Type B pancreatic cell (in vitro differentiated cells): ENCODE data around the gene RARRES2. TPM values are rescaled to one million over a fixed set of nuclear protein-coding genes. Genes with fewer than 3 reads are reported as not detected.

ENCODE experiments used
- DNase-seq: peaks from one replicate; pipeline ENCODE4 v3.0.0; 2021; ENCODE audit warnings: mixed read lengths; ENCODE audit not compliant: unreplicated experiment; ENCODE audit errors: extremely low spot score
- H3K27ac Mint-ChIP-seq: 2 replicates; pipeline ENCODE4 v1.8.0; 2021; ENCODE audit warnings: mild to moderate bottlenecking, mixed read lengths
- H3K27me3 Mint-ChIP-seq: 2 replicates; pipeline ENCODE4 v1.8.0; 2021; ENCODE audit warnings: mixed read lengths
- H3K36me3 Mint-ChIP-seq: 2 replicates; pipeline ENCODE4 v1.8.0; 2021; ENCODE audit warnings: mixed read lengths
- H3K4me1 Mint-ChIP-seq: one replicate; pipeline ENCODE4 v1.8.0; 2021; ENCODE audit warnings: mixed read lengths; ENCODE audit not compliant: unreplicated experiment
- H3K4me3 Mint-ChIP-seq: 2 replicates; pipeline ENCODE4 v1.8.0; 2021; ENCODE audit warnings: mild to moderate bottlenecking, mixed read lengths
- H3K9me3 Mint-ChIP-seq: 2 replicates; pipeline ENCODE4 v1.8.0; 2021; ENCODE audit warnings: mixed read lengths
- total RNA-seq: library from RNA; stranded (reverse); gene quantifications from 2 replicates; pipeline ENCODE4 v1.2.1, GENCODE V29; 2021; ENCODE audit warnings: low replicate concordance
- TF ChIP-seq, protein P1 (sequence below): fragments of 200-600 bp; sonication (generic); conservative IDR thresholded peaks from 2 replicates; pipeline ENCODE4 v1.5.0; 2021; ENCODE audit warnings: antibody characterized with exemption, mild to moderate bottlenecking

Gene RARRES2
- total RNA-seq, 1 donor from 2014 or later: 109 TPM

DNA sequence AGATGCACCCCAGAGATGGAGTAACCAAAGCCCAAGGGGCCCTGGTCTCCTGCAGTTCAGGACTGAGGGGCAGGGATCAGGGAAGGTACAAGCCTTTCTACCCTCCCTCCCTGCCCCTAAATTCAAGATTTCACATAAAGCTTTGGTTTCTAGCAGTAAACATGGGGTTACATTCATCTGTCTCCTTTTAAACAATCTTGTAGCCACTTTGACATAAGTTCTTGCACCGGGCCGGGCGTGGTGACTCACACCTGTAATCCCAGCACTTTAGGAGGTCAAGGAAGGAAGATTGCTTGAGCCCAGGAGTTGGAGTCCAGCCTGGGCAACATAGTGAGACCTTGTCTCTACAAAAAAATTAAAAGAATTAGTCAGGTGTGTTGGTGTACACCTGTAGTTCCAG is 14.1 kb downstream of the RARRES2 start:
- Mint-ChIP-seq H3K4me1 (peaks cover 20% of the 10 kb centered on the region), H3K36me3 (peaks cover 12% of the 10 kb centered on the region)
- TF ChIP-seq, protein P1, sequence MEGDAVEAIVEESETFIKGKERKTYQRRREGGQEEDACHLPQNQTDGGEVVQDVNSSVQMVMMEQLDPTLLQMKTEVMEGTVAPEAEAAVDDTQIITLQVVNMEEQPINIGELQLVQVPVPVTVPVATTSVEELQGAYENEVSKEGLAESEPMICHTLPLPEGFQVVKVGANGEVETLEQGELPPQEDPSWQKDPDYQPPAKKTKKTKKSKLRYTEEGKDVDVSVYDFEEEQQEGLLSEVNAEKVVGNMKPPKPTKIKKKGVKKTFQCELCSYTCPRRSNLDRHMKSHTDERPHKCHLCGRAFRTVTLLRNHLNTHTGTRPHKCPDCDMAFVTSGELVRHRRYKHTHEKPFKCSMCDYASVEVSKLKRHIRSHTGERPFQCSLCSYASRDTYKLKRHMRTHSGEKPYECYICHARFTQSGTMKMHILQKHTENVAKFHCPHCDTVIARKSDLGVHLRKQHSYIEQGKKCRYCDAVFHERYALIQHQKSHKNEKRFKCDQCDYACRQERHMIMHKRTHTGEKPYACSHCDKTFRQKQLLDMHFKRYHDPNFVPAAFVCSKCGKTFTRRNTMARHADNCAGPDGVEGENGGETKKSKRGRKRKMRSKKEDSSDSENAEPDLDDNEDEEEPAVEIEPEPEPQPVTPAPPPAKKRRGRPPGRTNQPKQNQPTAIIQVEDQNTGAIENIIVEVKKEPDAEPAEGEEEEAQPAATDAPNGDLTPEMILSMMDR: no peak

DNA sequence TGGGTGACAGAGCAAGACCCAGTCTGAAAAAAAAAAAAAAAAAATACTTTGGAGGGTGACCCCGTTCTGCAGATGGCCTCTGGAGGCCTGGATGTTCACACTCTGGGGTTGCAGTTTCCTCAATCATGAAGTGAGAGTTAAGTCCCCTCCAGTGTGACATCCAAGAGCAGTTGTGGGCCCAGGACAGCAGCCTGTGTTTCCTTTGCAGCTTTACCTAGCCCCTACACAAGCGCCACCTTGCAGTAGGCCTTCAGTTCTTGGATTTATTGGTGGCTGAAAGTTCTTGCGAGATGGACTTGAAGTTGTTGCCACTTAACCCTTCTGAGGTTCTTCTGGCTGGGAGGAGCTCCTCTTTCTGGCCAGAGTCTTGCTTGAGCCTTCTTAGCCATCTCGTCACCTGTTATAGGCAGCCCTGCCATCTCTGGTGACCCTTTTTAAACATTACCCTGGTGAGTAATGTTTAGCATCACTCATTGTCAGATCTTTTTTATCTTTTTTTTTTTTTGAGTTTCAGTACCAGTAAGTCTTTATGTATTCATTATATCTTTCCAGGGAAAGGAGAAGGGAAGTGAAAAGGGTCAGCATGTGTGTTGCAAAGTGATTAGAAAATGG is 14.7 kb downstream of the RARRES2 start:
- TF ChIP-seq, protein P1: no peak
- Mint-ChIP-seq H3K36me3 (peaks cover 12% of the 10 kb centered on the region), H3K27ac (no peak overlapping the region), H3K4me3 (no peak overlapping the region), H3K9me3 (no peaks in the 10 kb centered on the region), H3K4me1 (peaks cover 20% of the 10 kb centered on the region), H3K27me3 (no peaks in the 10 kb centered on the region)
- no peak for DNase-seq

More for the DNA sequence above, 14.1 kb downstream of the RARRES2 start:
- Mint-ChIP-seq H3K27ac (no peak overlapping the region), H3K27me3 (no peaks in the 10 kb centered on the region), H3K9me3 (no peaks in the 10 kb centered on the region), H3K4me3 (no peak overlapping the region)
- no peak for DNase-seq

DNA sequence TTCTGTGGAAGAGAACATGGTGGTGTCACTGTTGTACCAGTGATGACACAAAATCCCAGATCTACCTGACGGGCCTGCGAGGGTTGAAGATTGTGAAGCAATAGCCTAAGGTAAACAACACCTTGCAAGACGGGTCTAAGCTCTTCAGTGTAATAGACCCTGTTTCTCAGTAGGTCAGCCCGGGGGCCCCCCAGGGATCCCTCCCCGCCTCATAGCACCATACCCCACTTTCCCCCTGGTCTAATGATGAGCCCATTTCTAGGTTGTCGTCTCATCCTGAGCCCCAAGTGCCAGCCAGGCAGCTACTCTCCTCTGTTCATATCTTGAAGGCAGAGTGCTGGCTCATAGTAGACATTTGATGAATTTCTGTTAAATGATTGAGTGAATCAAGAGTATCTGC is 15.5 kb downstream of the RARRES2 start:
- TF ChIP-seq, protein P1: no peak
- H3K27me3 Mint-ChIP-seq: no peaks in the 10 kb centered on the region
- no peak for DNase-seq
- H3K36me3 Mint-ChIP-seq: peaks cover 15% of the 10 kb centered on the region
- no peaks in the 10 kb centered on the region for H3K9me3 Mint-ChIP-seq
- no peak overlapping the region for H3K4me3 Mint-ChIP-seq
- peaks cover 24% of the 10 kb centered on the region for H3K4me1 Mint-ChIP-seq
- H3K27ac Mint-ChIP-seq: no peak overlapping the region

DNA sequence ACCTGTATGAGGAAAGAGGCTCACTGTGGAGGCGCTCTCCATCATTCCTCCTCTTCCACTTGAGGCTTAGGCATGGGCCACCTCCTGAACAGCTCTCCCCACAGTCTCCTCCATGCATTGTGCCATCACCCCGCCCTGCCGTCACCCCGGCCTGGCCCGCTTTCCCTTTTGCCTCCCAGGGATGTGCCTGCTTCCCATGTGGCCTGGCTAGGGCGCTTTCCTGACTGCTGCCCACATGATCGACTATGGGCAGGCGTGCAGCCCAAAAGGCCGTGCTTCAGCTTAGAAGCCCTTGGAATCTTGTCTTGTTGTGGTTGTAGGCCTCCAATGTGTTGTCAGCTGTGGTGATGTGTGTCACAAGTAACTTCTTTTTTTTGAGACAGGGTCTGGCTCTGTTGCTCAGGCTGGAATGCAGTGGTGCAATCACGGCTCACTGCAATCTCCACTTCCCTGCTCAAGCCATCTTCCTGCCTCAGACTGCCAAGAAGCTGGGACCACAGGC is 16.3 kb downstream of the RARRES2 start:
- Mint-ChIP-seq H3K4me1 (peaks cover 25% of the 10 kb centered on the region), H3K27me3 (no peaks in the 10 kb centered on the region), H3K4me3 (peak overlapping the region; percentile 97), H3K36me3 (peaks cover 16% of the 10 kb centered on the region), H3K27ac (peak overlapping the region; percentile 96), H3K9me3 (no peaks in the 10 kb centered on the region)
- no peak for DNase-seq
- TF ChIP-seq, protein P1: no peak

DNA sequence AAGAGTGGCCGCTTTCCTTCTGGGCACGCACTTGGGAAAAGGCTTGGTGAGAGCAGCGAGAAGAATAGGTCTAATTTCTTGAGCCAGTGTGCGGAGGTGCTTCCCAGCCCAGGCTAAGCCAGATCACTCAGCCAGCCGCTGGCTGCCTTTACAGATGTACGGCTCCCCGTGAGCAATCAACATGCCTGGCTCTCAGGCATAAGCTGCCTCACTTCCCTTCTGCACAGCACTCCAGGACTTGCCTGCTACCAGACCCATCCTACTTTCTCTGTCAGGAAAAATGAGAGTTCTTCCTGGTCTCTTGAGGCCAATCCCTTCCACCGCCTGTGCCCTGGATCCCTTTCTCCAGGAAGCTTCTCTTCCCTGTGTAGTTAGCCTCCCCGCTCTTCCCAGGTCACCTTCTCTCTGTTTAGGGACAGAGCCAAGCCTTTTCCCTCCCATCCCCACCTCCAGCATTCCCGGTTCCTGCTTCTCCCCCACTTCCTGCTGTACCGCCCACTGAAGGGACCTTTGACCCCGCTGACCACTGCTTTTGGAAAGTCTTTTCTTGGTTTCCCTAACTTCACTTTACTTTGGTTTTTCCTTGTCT is 17.0 kb downstream of the RARRES2 start:
- TF ChIP-seq, protein P1: no peak
- H3K36me3 Mint-ChIP-seq: peaks cover 16% of the 10 kb centered on the region
- DNase-seq: no peak
- H3K4me1 Mint-ChIP-seq: peaks cover 25% of the 10 kb centered on the region
- peak overlapping the region; percentile 97 for H3K4me3 Mint-ChIP-seq
- peak overlapping the region; percentile 96 for H3K27ac Mint-ChIP-seq
- no peaks in the 10 kb centered on the region for H3K9me3 Mint-ChIP-seq
- H3K27me3 Mint-ChIP-seq: no peaks in the 10 kb centered on the region
